HG03280 (cell line): ENCODE results near the gene TMEM179.

Experiments used
- ATAC-seq: cut with Tn5 transposase; IDR thresholded peaks from one replicate; pipeline ENCODE4 v1.9.1; 2021; ENCODE audit warnings: mild to moderate bottlenecking, moderate library complexity; ENCODE audit not compliant: unreplicated experiment

TMEM179 gene

GRCh38 chr14:104558231-104559027 is 46.1 kb downstream of the TMEM179 start:
- no peak for ATAC-seq

GRCh38 chr14:104557766-104558165 is 46.8 kb downstream of the TMEM179 start:
- no peak for ATAC-seq

GRCh38 chr14:104557086-104557485 is 47.5 kb downstream of the TMEM179 start:
- no peak for ATAC-seq

GRCh38 chr14:104556256-104557021 is 48.1 kb downstream of the TMEM179 start:
- ATAC-seq = no peak

GRCh38 chr14:104555430-104556255 is 48.9 kb downstream of the TMEM179 start:
- no peak for ATAC-seq

GRCh38 chr14:104554608-104555429 is 49.8 kb downstream of the TMEM179 start:
- no peak for ATAC-seq

GRCh38 chr14:104554088-104554607 is 50.4 kb downstream of the TMEM179 start:
- ATAC-seq = no peak

- no peak for ATAC-seq
Observed at GRCh38 chr14:104553166-104554087, 51.1 kb downstream of the TMEM179 start.

- no peak for ATAC-seq
Observed at GRCh38 chr14:104552738-104553125, 51.8 kb downstream of the TMEM179 start.

GRCh38 chr14:104551851-104552737 is 52.5 kb downstream of the TMEM179 start:
- ATAC-seq = no peak

GRCh38 chr14:104550861-104551728 is 53.5 kb downstream of the TMEM179 start:
- no peak for ATAC-seq

GRCh38 chr14:104550340-104550860 is 54.2 kb downstream of the TMEM179 start:
- no peak for ATAC-seq

- ATAC-seq = no peak
Observed at GRCh38 chr14:104549536-104550339, 54.8 kb downstream of the TMEM179 start.

GRCh38 chr14:104548802-104549535 is 55.6 kb downstream of the TMEM179 start:
- no peak for ATAC-seq

- ATAC-seq = no peak
Observed at GRCh38 chr14:104547998-104548700, 56.4 kb downstream of the TMEM179 start.
